SK-N-SH (cell line): ENCODE measurements around the gene CLEC4G. TPM values are rescaled to one million over a fixed set of nuclear protein-coding genes. Genes with fewer than 3 reads are reported as not detected.
A peak's percentile ranks its signal among the peaks of the same experiment; 100 is the strongest.

ENCODE experiments used
- CTCF ChIA-PET: fragments of 300-600, 350-600 bp; formaldehyde crosslinking; extraction: SDS; loops from one replicate; lab custom pipeline; 2021; lab: Yijun Ruan, JAX
- POLR2A ChIA-PET: fragments of 350-600 bp; sonication (Branson Sonifier 250); formaldehyde crosslinking; extraction: SDS; loops from one replicate; lab custom pipeline; 2020; ENCODE audit warnings: antibody characterized with exemption, inconsistent platforms; lab: Yijun Ruan, JAX
- DNase-seq: peaks from one replicate; pipeline ENCODE4 v3.0.0; 2012
- H2AFZ ChIP-seq: fragments of 200-600 bp; sonication (generic); 2 replicates; pipeline ENCODE4 v1.8.1; 2016; ENCODE audit warnings: antibody characterized with exemption, mild to moderate bottlenecking, low read depth
- H3F3A ChIP-seq: fragments of 200-600 bp; sonication (generic); replicated peaks from 2 replicates; pipeline ENCODE3; 2016; ENCODE audit warnings: antibody characterized with exemption, mild to moderate bottlenecking; ENCODE audit not compliant: insufficient read depth
- H3K27ac ChIP-seq, 2 experiments: fragments of 200-500 bp in 1 of 2; fragments of 200-600 bp in 1 of 2; sonication (Bioruptor generic) in 1 of 2; sonication (generic), shearing (Covaris generic) in 1 of 2; 2 replicates each; pipeline versions ENCODE4 v1.5.1 to v1.6.1; 2014 to 2016; ENCODE audit warnings: low read depth in 2 of 2, inconsistent platforms in 1 of 2, low read length in 1 of 2, mild to moderate bottlenecking in 1 of 2, mixed read lengths in 1 of 2
- H3K27me3 ChIP-seq: fragments of 200-600 bp; sonication (generic), shearing (Covaris generic); 2 replicates; pipeline ENCODE4 v1.6.1; 2016; ENCODE audit warnings: mixed run types; ENCODE audit not compliant: insufficient read depth
- H3K36me3 ChIP-seq, 2 experiments: fragments of 200-500 bp in 1 of 2; fragments of 200-600 bp in 1 of 2; sonication (Bioruptor generic) in 1 of 2; sonication (generic) in 1 of 2; replicated peaks in 1 of 2; 2 replicates each; pipeline versions ENCODE3 to v1.5.1; 2014 to 2016; ENCODE audit warnings: low read length in 1 of 2, mild to moderate bottlenecking in 1 of 2; ENCODE audit not compliant: insufficient read depth in 2 of 2, control insufficient read depth in 1 of 2
- H3K4me1 ChIP-seq, 2 experiments: fragments of 200-500 bp in 1 of 2; fragments of 200-600 bp in 1 of 2; sonication (Bioruptor generic) in 1 of 2; sonication (generic), shearing (Covaris generic) in 1 of 2; 2 replicates each; pipeline versions ENCODE4 v1.5.1 to v1.6.1; 2014 to 2016; ENCODE audit warnings: low read depth in 1 of 2, low read length in 1 of 2, mixed run types in 1 of 2; ENCODE audit not compliant: insufficient read depth in 2 of 2, control insufficient read depth in 1 of 2
- H3K4me2 ChIP-seq: fragments of 200-600 bp; sonication (generic), shearing (Covaris generic); 2 replicates; pipeline ENCODE4 v1.6.1; 2017; ENCODE audit warnings: mixed run types
- H3K4me3 ChIP-seq, 2 experiments: fragments of 200-500 bp in 1 of 2; fragments of 200-600 bp in 1 of 2; sonication (Bioruptor generic) in 1 of 2; sonication (generic), shearing (Covaris generic) in 1 of 2; 2 replicates each; pipeline versions ENCODE4 v1.5.1 to v1.8.1; 2014 to 2016; ENCODE audit warnings: low read depth in 2 of 2, inconsistent platforms in 1 of 2, low read length in 1 of 2, mild to moderate bottlenecking in 1 of 2, mixed read lengths in 1 of 2, moderate library complexity in 1 of 2
- H3K79me2 ChIP-seq: fragments of 200-600 bp; sonication (generic); 2 replicates; pipeline ENCODE4 v1.8.1; 2017; ENCODE audit warnings: mild to moderate bottlenecking; ENCODE audit not compliant: insufficient read depth
- H3K9ac ChIP-seq: fragments of 200-600 bp; sonication (generic); 2 replicates; pipeline ENCODE4 v1.6.1; 2017; ENCODE audit warnings: mixed run types
- H3K9me2 ChIP-seq: fragments of 200-600 bp; sonication (generic); 2 replicates; pipeline ENCODE4 v1.6.1; 2017; ENCODE audit warnings: mixed run types
- H3K9me3 ChIP-seq: fragments of 200-600 bp; sonication (generic); 2 replicates; pipeline ENCODE4 v1.6.1; 2017; ENCODE audit warnings: mixed run types, mild to moderate bottlenecking, moderate library complexity
- H4K20me1 ChIP-seq: fragments of 200-600 bp; sonication (generic); 2 replicates; pipeline ENCODE4 v1.6.1; 2017; ENCODE audit warnings: mild to moderate bottlenecking, mixed run types; ENCODE audit not compliant: insufficient read depth
- CHD2 ChIP-seq: fragments of 150-350 bp; IDR thresholded peaks from 2 replicates; pipeline ENCODE4 v1.6.1; 2018; ENCODE audit warnings: low read length; ENCODE audit not compliant: partially characterized antibody
- EP300 ChIP-seq, 2 experiments: IDR thresholded peaks; 2 replicates each; pipeline versions ENCODE4 v1.4.0 to v1.6.1; 2012; ENCODE audit warnings: borderline replicate concordance in 1 of 2, low read depth in 1 of 2, low read length in 1 of 2
- EZH2phosphoT487 ChIP-seq: fragments of 200-600 bp; sonication (generic); IDR thresholded peaks from 2 replicates; pipeline ENCODE4 v1.6.1; 2017; ENCODE audit warnings: low read depth, mixed run types, mild to moderate bottlenecking, antibody characterized with exemption, moderate library complexity, borderline replicate concordance
- FOSL2 ChIP-seq: IDR thresholded peaks from 2 replicates; pipeline ENCODE4 v1.4.0; 2012; ENCODE audit warnings: low read depth, mild to moderate bottlenecking, moderate library complexity, borderline replicate concordance
- FOXJ3 ChIP-seq: sonication (generic); formaldehyde crosslinking; IDR thresholded peaks from 2 replicates; pipeline ENCODE4 v1.5.1; 2020; ENCODE audit warnings: mild to moderate bottlenecking, missing genetic modification reagents
- FOXM1 ChIP-seq: IDR thresholded peaks from 2 replicates; pipeline ENCODE4 v1.4.0; 2012; ENCODE audit warnings: low read depth, mild to moderate bottlenecking
- GABPA ChIP-seq: IDR thresholded peaks from 2 replicates; pipeline ENCODE4 v1.4.0; 2012; ENCODE audit warnings: low read depth, mild to moderate bottlenecking
- GATA2 ChIP-seq: sonication (generic); formaldehyde crosslinking; IDR thresholded peaks from 2 replicates; pipeline ENCODE4 v1.5.0; 2020; ENCODE audit warnings: mild to moderate bottlenecking, missing genetic modification reagents
- MEF2A ChIP-seq: IDR thresholded peaks from 2 replicates; pipeline ENCODE4 v1.4.0; 2012; ENCODE audit warnings: low read depth, borderline replicate concordance
- MXI1 ChIP-seq: IDR thresholded peaks from 2 replicates; pipeline ENCODE4 v1.6.1; 2012; ENCODE audit warnings: mild to moderate bottlenecking, low read depth, low read length, improper control_type of control experiment
- NRF1 ChIP-seq: IDR thresholded peaks from 2 replicates; pipeline ENCODE4 v1.6.1; 2012; ENCODE audit warnings: low read depth, mild to moderate bottlenecking, low read length
- RAD21 ChIP-seq: IDR thresholded peaks from 2 replicates; pipeline ENCODE4 v1.6.1; 2012; ENCODE audit warnings: mild to moderate bottlenecking, low read length
- SIN3A ChIP-seq: IDR thresholded peaks from 2 replicates; pipeline ENCODE4 v1.6.1; 2012; ENCODE audit warnings: low read depth, mild to moderate bottlenecking, low read length, moderate library complexity, borderline replicate concordance
- SMC3 ChIP-seq: IDR thresholded peaks from 2 replicates; pipeline ENCODE4 v1.6.1; 2012; ENCODE audit warnings: low read depth, low read length, improper control_type of control experiment
- TAF1 ChIP-seq: IDR thresholded peaks from 2 replicates; pipeline ENCODE4 v1.6.1; 2012; ENCODE audit warnings: low read depth, mild to moderate bottlenecking, low read length, moderate library complexity, borderline replicate concordance
- YY1 ChIP-seq: IDR thresholded peaks from 2 replicates; pipeline ENCODE4 v1.4.0; 2012; ENCODE audit warnings: low read depth, mild to moderate bottlenecking
- WGBS: methylation state at CpG from one replicate; pipeline ENCODE4 v1.1.6; 2017; ENCODE audit warnings: low lambda C conversion rate; 5-methylcytosine and 5-hydroxymethylcytosine counted together
- polyA plus RNA-seq, 3 experiments: library from polyadenylated mRNA; depleted of rRNA; stranded (reverse); fragments of >200 nt; gene quantifications; 2 replicates each; pipeline ENCODE4 v1.2.3, GENCODE V29; 2012
- TF ChIP-seq, protein P1 (sequence below): IDR thresholded peaks from 2 replicates; pipeline ENCODE4 v1.4.0; 2012; ENCODE audit warnings: low read depth, borderline replicate concordance
- TF ChIP-seq, protein P2 (sequence below): fragments of 200-600 bp; sonication (generic); IDR thresholded peaks from 2 replicates; pipeline ENCODE4 v1.6.1; 2017; ENCODE audit warnings: antibody characterized with exemption, mild to moderate bottlenecking, moderate library complexity
- TF ChIP-seq, protein P3 (sequence below): IDR thresholded peaks from 2 replicates; pipeline ENCODE4; 2012
- TF ChIP-seq, protein P4 (sequence below): IDR thresholded peaks from 2 replicates; pipeline ENCODE4 v1.4.0; 2012; ENCODE audit warnings: low read depth

CLEC4G gene
- polyA plus RNA-seq, 1 of the 3 experiments (the other 2 are of a cell fraction), result not detected

DNA sequence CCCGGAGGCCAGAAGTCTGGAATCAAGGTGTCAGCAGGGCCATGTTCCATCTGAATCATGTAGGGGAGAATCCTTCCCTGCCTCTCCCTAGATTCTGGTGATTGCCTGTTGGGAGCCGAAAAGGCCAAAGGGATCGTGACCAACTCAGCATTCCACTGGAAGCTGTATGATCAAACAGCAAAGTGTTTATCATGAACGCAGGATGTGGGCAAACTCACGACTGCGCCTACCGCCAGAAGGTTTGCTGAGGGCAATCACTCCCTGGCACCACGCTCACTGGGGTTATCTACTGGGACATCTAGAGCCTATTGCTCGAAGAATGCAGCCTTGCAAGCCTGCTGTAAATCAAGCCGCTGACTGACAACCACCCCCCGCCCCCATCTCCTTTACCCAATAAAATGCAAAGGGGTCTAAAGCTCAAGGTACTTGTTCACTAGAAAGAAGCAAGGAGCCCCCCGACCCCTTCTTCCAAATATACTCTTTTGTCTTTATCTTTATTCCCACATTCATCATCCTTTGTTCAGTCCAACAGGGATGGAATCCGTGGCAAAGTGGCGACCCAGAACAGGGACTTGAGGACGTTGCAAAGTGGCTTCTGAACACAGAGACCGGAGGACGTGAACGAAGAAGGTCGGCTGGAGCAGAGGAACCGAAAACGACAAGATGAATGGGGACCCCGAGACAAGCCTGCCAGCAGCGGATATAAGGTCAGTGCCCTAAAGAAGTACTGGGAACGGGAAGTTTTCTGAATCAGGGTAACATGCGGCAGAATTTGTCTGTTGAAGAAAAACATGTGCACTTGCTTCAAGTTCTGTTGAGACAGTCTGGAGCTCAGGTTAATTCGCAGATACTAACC lies 47.9 kb upstream of the CLEC4G start:
- POLR2A ChIA-PET, result no interaction called here
- H4K20me1 ChIP-seq, result no peaks in the 10 kb centered on the region
- no peak overlapping the region for H2AFZ ChIP-seq
- TF ChIP-seq, protein P1, sequence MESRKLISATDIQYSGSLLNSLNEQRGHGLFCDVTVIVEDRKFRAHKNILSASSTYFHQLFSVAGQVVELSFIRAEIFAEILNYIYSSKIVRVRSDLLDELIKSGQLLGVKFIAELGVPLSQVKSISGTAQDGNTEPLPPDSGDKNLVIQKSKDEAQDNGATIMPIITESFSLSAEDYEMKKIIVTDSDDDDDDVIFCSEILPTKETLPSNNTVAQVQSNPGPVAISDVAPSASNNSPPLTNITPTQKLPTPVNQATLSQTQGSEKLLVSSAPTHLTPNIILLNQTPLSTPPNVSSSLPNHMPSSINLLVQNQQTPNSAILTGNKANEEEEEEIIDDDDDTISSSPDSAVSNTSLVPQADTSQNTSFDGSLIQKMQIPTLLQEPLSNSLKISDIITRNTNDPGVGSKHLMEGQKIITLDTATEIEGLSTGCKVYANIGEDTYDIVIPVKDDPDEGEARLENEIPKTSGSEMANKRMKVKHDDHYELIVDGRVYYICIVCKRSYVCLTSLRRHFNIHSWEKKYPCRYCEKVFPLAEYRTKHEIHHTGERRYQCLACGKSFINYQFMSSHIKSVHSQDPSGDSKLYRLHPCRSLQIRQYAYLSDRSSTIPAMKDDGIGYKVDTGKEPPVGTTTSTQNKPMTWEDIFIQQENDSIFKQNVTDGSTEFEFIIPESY, result no peak
- TF ChIP-seq EZH2phosphoT487, result 0 out of 2 replicates have a peak, but pooled peaks have one; percentile 43
- no peak overlapping the region for H3K4me2 ChIP-seq
- 21% methylated on average over 26 of the region's 26 CpGs for WGBS
- H3F3A ChIP-seq, result no peaks in the 10 kb centered on the region
- peaks cover 96% of the 10 kb centered on the region for H3K27me3 ChIP-seq
- H3K4me1 ChIP-seq, result no peaks in the 10 kb centered on the region; a peak in 1 of 4 replicates
- CTCF ChIA-PET, result interaction anchor here (1.4 to 2.0 kb wide), 3 partner anchors 20 to 212 kb away, joined by 3 to 8 read pairs (median 7); partner anchors contain the start of gene TRAPPC5
- no peaks in the 10 kb centered on the region for H3K9me3 ChIP-seq
- no peaks in the 10 kb centered on the region for H3K9me2 ChIP-seq
- no peak for DNase-seq
- H3K36me3 ChIP-seq, result no peaks in the 10 kb centered on the region
- H3K4me3 ChIP-seq, result no peak overlapping the region
- no peaks in the 10 kb centered on the region for H3K79me2 ChIP-seq
- H3K27ac ChIP-seq, result no peak overlapping the region
- no peak overlapping the region for H3K9ac ChIP-seq

DNA sequence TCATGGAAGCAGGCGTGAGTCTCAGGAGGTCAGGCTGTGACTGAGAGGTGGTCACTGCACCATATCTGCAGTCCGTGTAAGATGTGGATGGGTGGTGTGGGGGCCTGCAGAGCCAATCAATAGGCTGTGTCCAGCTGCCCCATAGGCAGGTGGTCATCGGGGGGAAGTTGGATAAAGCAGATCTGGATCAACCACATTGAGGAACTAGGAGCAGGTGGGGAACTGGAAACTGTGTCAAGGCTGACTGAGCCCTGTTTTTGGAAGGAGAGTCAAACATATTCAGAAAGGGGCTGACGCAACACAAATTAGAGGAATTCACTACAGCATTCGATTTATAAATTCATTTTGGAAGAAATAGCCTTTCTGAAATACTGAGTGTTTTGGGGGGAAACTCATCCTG lies 46.2 kb upstream of the CLEC4G start:
- Histone ChIP-seq H3F3A (no peaks in the 10 kb centered on the region), H3K36me3 (no peaks in the 10 kb centered on the region), H3K27ac (no peak overlapping the region), H3K27me3 (peaks cover 96% of the 10 kb centered on the region), H4K20me1 (no peaks in the 10 kb centered on the region), H3K79me2 (no peaks in the 10 kb centered on the region), H3K4me1 (no peaks in the 10 kb centered on the region; a peak in 1 of 4 replicates), H3K9me2 (no peaks in the 10 kb centered on the region), H3K4me3 (no peak overlapping the region), H3K9ac (no peak overlapping the region), H3K4me2 (no peak overlapping the region)
- CTCF ChIA-PET, result interaction anchor here (2.0 kb wide), 1 partner anchor 98 kb away, joined by 8 read pairs; the partner anchor contains the start of gene TRAPPC5
- POLR2A ChIA-PET, result no interaction called here
- no peak for DNase-seq
- TF ChIP-seq RAD21 (no peak), SIN3A (no peak), MXI1 (no peak), NRF1 (no peak), EP300 (IDR thresholded peaks at IDR 0.05; ENCODE audit: borderline replicate concordance in 1 of 2, low read depth in 1 of 2, low read length in 1 of 2) (no peak), EZH2phosphoT487 (no peak), GABPA (no peak), GATA2 (CRISPR knock-in tag) (no peak), MEF2A (no peak), YY1 (no peak), SMC3 (no peak), FOXM1 (no peak), FOSL2 (no peak), FOXJ3 (CRISPR knock-in tag) (no peak), CHD2 (no peak), TAF1 (no peak)
- TF ChIP-seq, protein P2, sequence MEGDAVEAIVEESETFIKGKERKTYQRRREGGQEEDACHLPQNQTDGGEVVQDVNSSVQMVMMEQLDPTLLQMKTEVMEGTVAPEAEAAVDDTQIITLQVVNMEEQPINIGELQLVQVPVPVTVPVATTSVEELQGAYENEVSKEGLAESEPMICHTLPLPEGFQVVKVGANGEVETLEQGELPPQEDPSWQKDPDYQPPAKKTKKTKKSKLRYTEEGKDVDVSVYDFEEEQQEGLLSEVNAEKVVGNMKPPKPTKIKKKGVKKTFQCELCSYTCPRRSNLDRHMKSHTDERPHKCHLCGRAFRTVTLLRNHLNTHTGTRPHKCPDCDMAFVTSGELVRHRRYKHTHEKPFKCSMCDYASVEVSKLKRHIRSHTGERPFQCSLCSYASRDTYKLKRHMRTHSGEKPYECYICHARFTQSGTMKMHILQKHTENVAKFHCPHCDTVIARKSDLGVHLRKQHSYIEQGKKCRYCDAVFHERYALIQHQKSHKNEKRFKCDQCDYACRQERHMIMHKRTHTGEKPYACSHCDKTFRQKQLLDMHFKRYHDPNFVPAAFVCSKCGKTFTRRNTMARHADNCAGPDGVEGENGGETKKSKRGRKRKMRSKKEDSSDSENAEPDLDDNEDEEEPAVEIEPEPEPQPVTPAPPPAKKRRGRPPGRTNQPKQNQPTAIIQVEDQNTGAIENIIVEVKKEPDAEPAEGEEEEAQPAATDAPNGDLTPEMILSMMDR, result no peak
- TF ChIP-seq, protein P3, sequence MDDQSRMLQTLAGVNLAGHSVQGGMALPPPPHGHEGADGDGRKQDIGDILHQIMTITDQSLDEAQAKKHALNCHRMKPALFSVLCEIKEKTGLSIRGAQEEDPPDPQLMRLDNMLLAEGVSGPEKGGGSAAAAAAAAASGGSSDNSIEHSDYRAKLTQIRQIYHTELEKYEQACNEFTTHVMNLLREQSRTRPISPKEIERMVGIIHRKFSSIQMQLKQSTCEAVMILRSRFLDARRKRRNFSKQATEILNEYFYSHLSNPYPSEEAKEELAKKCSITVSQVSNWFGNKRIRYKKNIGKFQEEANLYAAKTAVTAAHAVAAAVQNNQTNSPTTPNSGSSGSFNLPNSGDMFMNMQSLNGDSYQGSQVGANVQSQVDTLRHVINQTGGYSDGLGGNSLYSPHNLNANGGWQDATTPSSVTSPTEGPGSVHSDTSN, result no peak
- TF ChIP-seq, protein P4, sequence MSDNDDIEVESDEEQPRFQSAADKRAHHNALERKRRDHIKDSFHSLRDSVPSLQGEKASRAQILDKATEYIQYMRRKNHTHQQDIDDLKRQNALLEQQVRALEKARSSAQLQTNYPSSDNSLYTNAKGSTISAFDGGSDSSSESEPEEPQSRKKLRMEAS, result no peak
- TF ChIP-seq, all 33 proteins: peak for 0
- WGBS, result 7% methylated on average over 5 of the region's 5 CpGs
- Histone ChIP-seq H2AFZ (no peak overlapping the region), H3K9me3 (no peaks in the 10 kb centered on the region)
